Measurements from ENCODE around the gene NFIB.

GRCh38 chr9:14340994-14341393 is 27.1 kb upstream of the NFIB start:
- TF ChIP-seq CTCF (optimal IDR thresholded peaks at IDR 0.05 in 1 of 3, IDR thresholded peaks at IDR 0.05 in 1 of 3, conservative IDR thresholded peaks at IDR 0.05 in 1 of 3; ENCODE audit: extremely low read depth in 1 of 3, insufficient read depth in 2 of 3, low read length in 3 of 3) = no peak
- no peak for TF ChIP-seq EZH2 (IDR thresholded peaks at IDR 0.05; ENCODE audit: low read length)

All from keratinocyte (primary cell).